ENCODE data around the gene GID4.

Gene GID4

DNA sequence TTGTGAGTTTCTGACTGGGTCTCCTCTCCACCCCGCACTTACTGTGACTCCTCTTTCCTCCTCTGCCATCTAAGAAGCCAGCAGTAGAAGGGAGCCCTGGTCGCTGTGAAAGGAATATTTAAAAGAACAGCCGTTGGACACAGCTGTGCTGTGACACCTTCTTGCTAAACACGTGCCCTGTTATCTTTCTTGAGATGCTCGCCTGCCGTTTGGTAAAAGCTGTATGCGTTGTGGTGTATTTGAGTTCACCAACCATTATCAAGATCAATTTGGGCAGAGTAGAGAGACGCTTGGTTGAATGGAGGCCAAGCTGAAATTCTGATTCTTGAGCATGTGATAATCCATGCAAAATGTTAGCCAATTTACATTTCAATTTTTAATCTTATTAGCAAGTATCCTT lies 3.8 kb downstream of the GID4 start:
- FAIRE-seq (no peak), DNase-seq (ENCODE audit: low spot score) (no peak)

DNA sequence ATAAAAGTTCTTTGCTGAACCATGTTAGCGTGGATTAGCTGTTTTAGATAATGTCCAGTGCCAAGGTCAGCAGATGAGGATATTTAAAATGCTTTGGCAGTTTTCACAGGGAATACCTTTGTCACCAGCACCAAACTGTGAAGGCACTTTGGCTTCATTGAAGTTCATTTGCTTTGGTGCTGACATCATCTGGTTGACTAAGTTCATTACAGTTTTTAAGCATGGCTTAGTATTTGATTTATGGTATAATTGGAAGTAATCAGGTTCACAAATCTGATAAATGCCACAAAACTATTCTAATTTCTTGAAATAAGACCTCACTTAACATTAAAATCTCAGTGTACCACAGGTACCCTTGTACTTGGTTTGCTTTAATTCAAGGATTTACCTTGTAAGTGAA lies 4.3 kb downstream of the GID4 start:
- FAIRE-seq = no peak
- no peak for DNase-seq (ENCODE audit: low spot score)

DNA sequence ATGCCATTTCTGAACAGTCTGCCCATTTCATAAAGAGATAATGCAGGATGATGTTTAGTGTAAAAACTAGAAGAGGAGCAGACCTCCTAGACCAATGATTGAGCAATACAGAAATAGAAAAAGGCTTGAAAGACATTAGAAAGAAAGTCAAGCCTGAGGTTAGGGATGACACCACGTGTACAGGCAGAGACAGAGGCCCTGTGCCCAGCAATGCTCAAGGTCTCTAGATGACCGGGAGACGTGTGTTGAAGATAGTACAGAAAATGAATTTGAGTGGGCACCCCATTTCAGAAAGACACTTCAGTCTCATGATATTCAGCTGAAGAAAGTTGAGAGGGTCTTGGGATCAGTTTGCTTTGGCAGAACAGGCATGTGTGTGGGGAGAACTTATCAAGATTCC lies 5.4 kb downstream of the GID4 start:
- no peak for DNase-seq (ENCODE audit: low spot score)
- no peak for FAIRE-seq

GRCh38 chr17:18045691-18046350 lies 6.6 kb downstream of the GID4 start:
- DNase-seq (ENCODE audit: low spot score) (no peak), FAIRE-seq (no peak)

DNA sequence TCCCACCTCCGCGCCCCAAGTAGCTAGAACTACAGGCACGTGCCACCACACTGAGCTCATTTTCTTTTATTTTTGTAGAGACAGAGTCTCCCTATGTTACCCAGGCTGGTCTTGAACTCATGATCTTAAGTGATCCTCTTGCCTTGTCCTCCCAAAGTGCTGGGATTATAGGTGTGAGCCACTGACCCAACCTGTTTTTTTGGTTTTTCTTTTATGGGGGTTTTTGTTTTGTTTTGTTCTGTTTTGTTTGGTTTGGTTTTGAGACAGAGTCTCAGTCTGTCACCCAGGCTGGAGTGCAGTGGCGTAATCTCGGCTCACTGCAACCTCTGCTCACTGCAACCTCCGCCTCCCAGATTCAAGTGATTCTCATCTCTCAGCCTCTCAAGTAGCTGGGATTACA lies 16.4 kb downstream of the GID4 start:
- DNase-seq (ENCODE audit: low spot score) (no peak), FAIRE-seq (no peak)

GRCh38 chr17:18056214-18056613 lies 17.0 kb downstream of the GID4 start:
- FAIRE-seq (no peak), DNase-seq (ENCODE audit: low spot score) (no peak)

- DNase-seq (ENCODE audit: low spot score) = no peak
- FAIRE-seq = no peak
These were observed 20.1 kb downstream of the GID4 start for GRCh38 chr17:18059283-18059682.

DNA sequence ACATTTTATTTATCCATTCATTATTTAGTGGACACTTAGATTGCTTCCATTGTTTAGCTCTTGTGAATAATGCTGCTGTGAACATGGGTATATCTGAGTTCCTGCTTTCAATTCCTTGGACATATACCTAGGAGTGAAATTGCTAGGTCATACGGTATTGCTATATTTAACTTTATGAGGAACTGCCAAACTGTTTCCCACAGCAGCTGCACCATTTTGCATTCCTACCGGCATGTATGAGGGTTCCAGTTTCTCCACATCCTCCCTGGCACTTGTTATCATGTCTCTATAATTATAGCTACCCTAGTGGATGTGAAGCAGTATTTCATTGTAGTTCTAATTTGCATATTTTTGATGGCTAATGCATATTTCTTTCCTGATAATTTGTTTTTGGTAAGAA lies 24.8 kb downstream of the GID4 start:
- FAIRE-seq = no peak
- no peak for DNase-seq (ENCODE audit: low spot score)

DNA sequence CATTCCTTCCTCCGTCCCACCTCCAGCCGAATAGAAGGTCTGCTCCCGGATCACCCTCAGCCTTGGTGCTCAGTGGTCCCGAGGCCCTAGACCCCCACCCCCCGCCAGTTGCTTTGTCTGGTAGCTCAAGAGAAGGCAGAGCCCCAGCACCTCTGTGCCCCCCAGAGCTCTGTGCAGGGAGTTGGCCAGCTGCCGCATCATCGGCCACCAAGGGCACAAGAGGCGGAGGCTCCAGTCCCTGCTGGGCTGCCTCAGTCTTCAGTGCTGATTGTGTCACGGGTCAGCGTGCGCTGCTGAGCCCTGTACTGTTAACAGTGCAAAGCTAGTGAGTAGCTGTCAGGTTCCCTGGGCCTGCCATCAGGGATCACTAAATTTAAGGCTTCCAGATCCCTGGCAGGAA lies 26.3 kb downstream of the GID4 start:
- FAIRE-seq (no peak), DNase-seq (ENCODE audit: low spot score) (no peak)

DNA sequence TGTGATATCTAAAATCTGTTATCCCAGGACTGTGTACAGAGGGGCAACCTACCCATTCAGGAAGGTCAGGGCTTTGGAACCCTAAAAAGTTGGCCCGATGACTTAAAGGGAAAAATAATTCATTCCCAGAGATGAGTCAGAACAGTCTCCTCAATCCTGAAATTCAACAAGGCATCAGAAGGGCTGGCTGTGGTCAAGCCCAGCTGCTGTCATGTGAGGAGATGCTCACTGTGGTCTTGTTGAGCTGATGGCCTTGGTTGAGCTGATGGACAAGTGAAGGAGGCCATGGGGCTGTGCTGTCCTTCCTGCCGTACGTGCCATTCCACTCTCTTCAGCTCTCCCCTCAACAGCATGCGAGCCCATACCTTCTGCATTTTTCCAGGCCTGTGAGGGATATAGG lies 27.7 kb downstream of the GID4 start:
- FAIRE-seq = no peak
- no peak for DNase-seq (ENCODE audit: low spot score)

GRCh38 chr17:18069101-18069500 lies 29.9 kb downstream of the GID4 start:
- FAIRE-seq (no peak), DNase-seq (ENCODE audit: low spot score) (no peak)

DNA sequence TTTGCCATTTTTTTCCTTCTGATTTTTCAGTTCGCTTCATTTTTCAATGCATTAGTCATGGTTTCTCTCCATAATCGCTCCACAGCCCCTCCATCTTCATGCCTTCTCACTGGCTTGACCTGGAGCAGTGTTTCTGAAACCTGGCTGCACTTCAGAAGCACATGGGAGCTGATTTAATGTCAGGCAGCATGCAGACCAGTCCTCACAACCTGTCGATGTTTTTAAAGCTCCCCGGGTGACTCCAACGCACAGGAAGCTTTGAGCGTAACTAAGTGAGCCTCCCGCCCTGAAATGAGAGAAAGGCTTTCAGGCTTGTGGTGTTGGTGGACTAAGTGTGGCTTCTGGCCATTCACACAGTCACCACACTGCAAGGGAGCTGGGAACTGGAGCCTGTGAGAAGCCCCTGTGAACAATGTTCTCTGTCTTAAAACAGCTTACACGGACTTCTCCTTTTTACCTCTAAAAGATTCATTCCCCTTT lies 31.7 kb downstream of the GID4 start:
- FAIRE-seq (no peak), DNase-seq (ENCODE audit: low spot score) (peak; percentile 16)

- DNase-seq (ENCODE audit: low spot score) = no peak
- FAIRE-seq = no peak
These were observed 32.5 kb downstream of the GID4 start for GRCh38 chr17:18071751-18072150.

GRCh38 chr17:18074566-18075272 lies 35.5 kb downstream of the GID4 start:
- DNase-seq (ENCODE audit: low spot score) (no peak), FAIRE-seq (no peak)

DNA sequence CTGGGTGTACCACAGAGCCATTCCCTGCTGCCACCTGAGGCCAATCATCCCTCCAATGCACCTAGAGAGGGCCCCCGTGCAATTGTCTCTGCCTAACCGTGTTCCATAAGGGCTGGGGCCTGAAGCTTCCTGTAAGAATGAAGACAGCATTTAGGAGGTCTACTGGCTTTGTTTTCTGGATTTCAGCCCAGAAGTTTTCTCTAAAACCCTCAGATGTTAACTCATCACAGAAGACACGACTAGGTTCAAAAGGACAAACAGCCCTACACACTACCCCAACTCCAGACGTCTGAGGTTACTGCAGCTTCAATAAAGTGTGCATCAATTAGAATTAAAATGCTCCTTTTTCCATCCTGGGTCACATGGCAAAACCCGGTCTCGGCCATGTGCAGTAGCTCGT lies 37.7 kb downstream of the GID4 start:
- no peak for FAIRE-seq
- no peak for DNase-seq (ENCODE audit: low spot score)

DNA sequence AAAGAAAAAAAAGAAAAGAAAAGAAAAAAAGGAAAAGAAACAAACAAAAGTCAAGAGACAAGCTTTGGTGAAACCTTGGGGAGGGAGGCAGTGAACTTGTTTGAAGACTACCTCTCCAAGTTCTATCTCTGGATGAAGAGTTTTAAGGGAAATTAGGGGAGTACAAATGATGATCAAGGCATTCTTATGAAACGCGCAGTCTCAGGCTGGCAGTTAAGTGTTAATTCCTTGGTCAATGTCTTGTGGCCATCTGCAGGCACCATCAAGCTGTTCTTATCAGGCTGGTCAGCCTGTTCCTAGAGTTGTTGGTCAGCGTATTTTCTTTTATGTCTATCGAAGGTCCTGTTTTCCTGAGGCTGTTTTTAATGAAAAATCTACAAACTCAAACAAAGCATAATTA lies 40.3 kb downstream of the GID4 start:
- no peak for FAIRE-seq
- no peak for DNase-seq (ENCODE audit: low spot score)

- no peak for DNase-seq (ENCODE audit: low spot score)
These were observed 45.0 kb downstream of the GID4 start for GRCh38 chr17:18084256-18084655.

DNA sequence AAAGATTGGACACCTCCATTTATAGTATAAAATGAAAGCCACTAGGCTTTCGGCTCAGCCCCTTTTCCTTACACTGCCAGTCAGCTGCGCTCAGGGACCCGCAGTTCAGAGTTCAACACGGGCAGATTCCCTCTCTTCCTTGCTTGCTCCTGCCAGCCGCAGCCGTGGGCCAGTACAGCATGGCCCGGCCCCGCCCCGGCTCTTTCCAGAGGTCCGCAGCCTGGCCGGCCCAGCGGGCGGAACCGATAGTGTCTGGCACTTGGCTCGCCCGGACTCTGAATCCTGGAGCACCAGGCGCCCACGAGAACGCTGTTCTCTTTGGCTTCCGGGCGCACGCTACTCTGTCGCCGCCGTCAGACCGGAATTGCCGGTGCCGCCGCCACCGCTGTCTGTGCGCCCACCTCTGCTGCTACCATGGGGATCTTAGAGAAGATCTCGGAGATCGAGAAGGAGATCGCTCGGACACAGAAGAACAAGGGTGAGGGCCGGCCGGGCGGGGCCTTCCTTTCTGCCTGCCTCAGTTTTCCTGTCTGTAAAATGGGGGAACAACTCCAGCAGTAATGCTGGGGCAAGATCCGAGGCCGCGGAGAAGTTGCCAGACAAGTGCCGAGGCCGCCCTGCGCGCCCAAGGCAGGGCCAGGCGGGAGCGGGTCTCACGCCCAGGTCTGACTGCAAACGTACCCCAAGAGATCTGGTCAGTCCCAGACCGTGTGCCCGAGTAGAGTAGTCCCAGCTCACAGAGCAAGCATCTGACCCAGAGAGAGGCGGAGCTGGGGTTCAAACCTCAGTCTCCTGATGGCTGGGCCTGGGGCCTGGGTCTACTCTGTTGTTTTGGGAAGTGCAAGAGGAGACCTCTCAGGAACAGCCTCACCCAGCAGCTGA lies 48.6 kb downstream of the GID4 start, which contains the start of gene DRG2:
TSS of gene DRG2 (plus strand) at position 339 of the 882 bp plus-strand sequence. CDS start at position 415, 76 bp downstream.
- peak; percentile 96 for DNase-seq (ENCODE audit: low spot score)
- FAIRE-seq = no peak

More at GRCh38 chr17:18084256-18084655, 45.0 kb downstream of the GID4 start:
- FAIRE-seq = no peak

GRCh38 chr17:18089613-18090012 lies 50.4 kb downstream of the GID4 start:
- DNase-seq (ENCODE audit: low spot score) = no peak
- FAIRE-seq = no peak

GRCh38 chr17:18093616-18094408 lies 54.6 kb downstream of the GID4 start:
- peak; percentile 35 for DNase-seq (ENCODE audit: low spot score)

GRCh38 chr17:18094409-18094807 lies 55.2 kb downstream of the GID4 start:
- FAIRE-seq (no peak), DNase-seq (ENCODE audit: low spot score) (no peak)

More at GRCh38 chr17:18093616-18094408, 54.6 kb downstream of the GID4 start:
- peak; percentile 17 for FAIRE-seq
